ENCODE data around the gene RAVER2.

Gene RAVER2

DNA sequence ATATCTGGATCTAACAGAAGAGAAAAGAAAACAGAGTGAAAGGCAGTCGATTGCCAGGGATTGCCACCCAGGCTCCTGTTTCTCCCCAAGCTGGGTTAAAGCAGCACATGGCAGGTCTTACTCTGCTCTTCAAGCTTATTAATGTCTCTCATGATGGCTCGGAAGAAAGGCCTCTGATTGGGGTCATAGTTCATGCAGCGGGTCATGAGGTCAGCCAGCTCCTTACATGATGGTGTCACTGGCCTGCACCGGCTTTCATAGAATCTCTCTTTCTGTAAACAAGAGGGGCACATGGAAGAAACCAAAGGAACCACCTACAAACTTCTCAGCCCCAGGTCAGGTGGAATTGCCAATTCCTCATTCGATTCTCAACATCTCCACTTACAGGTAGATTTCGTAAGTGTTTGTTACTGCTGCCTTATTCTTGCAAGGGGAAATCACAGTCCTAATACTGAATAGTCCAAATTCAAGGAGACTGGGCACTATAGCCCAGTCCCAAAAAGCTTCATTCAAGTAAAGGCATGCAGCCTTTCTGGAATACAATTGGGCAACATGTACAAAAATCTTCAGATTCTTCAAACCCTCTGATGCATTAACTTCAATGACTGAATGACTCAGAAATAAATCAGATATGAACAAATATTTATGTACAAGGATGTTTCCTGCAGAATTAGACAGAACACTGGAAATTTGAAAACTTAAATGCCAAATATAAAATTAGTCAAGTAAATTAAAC, 96.6 kb downstream of the RAVER2 start:
- no peak for DNase-seq (ENCODE audit: low spot score)
- Histone ChIP-seq H3K27ac (no peak overlapping the region), H3K4me3 (no peak overlapping the region)
- TF ChIP-seq, protein P1, sequence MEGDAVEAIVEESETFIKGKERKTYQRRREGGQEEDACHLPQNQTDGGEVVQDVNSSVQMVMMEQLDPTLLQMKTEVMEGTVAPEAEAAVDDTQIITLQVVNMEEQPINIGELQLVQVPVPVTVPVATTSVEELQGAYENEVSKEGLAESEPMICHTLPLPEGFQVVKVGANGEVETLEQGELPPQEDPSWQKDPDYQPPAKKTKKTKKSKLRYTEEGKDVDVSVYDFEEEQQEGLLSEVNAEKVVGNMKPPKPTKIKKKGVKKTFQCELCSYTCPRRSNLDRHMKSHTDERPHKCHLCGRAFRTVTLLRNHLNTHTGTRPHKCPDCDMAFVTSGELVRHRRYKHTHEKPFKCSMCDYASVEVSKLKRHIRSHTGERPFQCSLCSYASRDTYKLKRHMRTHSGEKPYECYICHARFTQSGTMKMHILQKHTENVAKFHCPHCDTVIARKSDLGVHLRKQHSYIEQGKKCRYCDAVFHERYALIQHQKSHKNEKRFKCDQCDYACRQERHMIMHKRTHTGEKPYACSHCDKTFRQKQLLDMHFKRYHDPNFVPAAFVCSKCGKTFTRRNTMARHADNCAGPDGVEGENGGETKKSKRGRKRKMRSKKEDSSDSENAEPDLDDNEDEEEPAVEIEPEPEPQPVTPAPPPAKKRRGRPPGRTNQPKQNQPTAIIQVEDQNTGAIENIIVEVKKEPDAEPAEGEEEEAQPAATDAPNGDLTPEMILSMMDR (IDR thresholded peaks at IDR 0.05) = no peak

DNA sequence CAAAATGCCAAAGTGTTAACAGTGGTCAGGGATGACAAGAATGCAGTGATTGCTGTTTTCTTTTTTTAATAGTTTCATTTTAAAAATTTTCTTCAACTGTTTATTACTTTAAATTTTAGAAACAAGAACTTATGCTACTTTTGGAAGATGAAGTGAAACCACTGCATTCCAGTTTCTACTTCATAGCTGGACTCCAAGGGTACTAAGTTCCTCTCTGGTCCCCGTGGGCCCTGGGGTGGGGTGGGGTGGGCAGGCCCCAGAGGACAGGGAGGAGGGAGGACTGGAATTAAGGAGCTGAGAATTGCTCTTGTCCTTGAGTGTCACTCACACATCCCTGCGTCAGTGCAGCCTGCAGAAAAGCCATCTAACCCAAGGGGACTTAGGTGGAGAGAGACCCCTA, 97.3 kb downstream of the RAVER2 start:
- TF ChIP-seq, protein P1 (IDR thresholded peaks at IDR 0.05) = no peak
- Histone ChIP-seq H3K4me3 (no peak overlapping the region), H3K27ac (peak overlapping the region in 1 of 2 donors; percentile 12)
- DNase-seq (ENCODE audit: low spot score) = no peak

DNA sequence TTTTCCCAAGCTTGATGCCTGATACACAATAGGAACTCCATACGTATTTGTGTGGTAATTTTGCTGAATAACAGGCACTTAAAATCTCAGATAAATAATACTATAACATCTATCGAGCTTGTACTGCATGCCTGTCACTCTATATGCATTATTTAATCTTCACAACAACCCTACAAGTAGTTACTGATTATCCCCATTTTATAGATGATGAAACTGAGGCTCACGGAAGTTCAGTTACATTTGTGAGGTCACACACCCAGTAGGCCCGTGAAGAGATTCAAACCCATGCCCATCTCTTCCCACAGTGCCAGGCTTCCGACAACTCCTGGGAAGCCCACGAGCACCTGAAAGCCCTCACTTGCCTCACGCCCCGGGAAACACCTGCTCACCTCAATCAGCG, 98.8 kb downstream of the RAVER2 start:
- no peak overlapping the region for H3K4me3 ChIP-seq
- no peak for DNase-seq (ENCODE audit: low spot score)
- TF ChIP-seq, protein P1 (IDR thresholded peaks at IDR 0.05) = no peak
- no peak overlapping the region for H3K27ac ChIP-seq

DNA sequence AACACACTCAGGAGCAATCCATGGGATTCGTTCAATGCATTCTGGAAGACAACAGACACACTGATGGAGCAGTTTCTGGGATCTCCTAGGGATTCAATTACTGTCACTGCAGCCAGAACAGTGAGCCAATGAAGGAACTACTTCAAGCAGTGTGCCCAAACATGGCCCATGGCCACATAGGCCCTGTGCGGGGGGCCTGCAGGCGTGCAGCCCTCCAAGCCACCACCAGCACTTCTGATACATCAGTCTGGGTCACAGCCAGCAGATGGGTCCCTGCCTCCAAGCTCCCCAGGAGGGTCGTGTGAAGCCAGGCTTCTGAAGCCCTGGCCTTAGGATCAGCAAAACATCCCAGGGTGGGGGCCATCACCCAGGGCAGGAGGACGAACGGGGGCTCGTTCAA, 99.3 kb downstream of the RAVER2 start:
- Histone ChIP-seq H3K27ac (no peak overlapping the region), H3K4me3 (no peak overlapping the region)
- no peak for DNase-seq (ENCODE audit: low spot score)
- TF ChIP-seq, protein P1 (IDR thresholded peaks at IDR 0.05) = no peak

DNA sequence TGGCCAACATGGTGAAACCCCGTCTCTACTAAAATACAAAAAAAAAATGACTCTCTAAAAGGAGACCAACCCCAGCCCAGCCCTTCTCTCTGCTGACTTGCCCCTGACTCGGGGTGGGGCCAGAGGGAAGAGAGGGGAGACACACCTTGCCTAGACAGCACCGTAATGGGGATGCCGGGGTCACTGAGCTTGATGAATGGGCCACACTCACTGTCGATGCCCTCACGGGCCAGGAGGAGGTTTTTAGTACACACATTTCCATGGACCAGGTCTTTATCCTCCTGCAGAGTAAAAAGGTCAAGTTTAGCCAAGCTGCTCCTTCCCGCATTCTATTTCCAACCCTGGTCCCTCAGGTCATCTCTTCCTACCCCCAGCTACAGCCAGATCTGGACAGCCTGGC, 99.7 kb downstream of the RAVER2 start:
- no peak for DNase-seq (ENCODE audit: low spot score)
- TF ChIP-seq, protein P1 (IDR thresholded peaks at IDR 0.05) = no peak
- Histone ChIP-seq H3K27ac (no peak overlapping the region), H3K4me3 (no peak overlapping the region)

DNA sequence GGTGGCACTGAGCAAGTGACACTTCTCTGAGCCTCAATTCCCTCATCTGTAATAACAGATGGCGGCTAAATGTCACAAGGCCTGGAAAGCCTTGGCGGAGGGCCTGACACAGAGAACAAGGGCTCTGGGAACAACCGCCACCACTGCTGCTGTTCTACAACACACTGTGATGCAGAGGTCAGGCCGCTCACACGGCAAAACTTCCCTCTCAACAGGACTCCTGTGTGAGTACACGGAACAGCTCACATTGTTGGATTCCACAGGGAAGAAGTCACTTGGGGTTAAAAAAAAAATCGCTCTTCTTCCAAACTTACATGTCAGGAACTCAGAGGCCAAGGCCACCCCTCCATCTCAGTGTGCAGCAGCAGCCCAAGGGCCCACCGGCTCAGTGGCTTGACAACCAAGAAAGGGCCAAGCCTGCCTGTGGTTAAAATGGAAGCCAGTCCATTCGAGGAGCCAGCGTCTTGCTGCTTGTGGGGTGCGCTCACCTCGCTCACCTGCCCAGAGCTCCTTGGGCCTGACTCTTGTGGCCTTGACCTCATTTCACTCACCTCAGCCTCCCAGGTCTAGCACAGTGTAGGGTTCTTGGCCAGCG, 101.1 kb downstream of the RAVER2 start:
- no peak for DNase-seq (ENCODE audit: low spot score)
- Histone ChIP-seq H3K4me3 (no peak overlapping the region), H3K27ac (no peak overlapping the region)
- TF ChIP-seq, protein P1 (IDR thresholded peaks at IDR 0.05) = no peak

Measured in coronary artery (tissue), 2 donors.